HG02571 (cell line): ENCODE measurements around the gene RPAIN.

Experiments used
- ATAC-seq: cut with Tn5 transposase; IDR thresholded peaks from one replicate; pipeline ENCODE4 v1.9.1; 2021; ENCODE audit warnings: mild to moderate bottlenecking, moderate library complexity; ENCODE audit not compliant: unreplicated experiment

Gene RPAIN

DNA sequence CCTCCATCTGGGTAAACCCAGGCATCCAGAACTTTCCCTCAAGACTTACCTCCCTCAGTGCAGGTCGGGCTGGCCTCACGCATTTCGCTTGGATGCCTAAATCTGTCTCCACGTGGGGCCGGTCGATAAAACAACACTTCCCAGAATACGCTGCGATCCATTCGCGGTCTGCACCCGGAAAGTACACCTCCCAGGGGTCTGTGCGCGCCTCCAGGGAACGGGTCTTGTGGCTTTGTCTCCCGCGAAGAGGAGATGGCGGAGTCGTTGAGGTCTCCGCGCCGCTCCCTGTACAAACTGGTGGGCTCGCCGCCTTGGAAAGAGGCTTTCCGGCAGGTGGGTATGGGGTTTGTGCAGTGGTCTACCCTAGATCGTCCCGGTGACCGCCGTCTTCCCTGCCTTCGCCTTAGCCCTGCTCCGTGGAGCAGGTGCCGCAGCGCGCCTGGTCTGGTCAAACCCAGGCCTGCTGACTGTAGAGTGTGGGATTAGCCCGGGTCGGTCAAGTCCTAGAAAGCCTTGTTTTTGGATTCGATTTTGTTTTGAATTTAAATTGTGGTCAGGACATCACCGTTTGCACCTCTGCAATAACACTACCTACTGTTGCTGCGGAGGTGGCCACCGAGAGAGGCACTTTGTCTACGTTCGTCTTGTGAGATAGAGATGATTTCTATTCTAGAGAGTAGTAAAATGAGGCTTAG, at the start of gene RPAIN:
RPAIN (plus strand) TSS at position 224 of the 695 bp plus-strand sequence; CDS start at position 253, 29 bp downstream.
- ATAC-seq, result peak; percentile 65

GRCh38 chr17:5370411-5370810, 49.6 kb upstream of the RPAIN start:
- no peak for ATAC-seq

DNA sequence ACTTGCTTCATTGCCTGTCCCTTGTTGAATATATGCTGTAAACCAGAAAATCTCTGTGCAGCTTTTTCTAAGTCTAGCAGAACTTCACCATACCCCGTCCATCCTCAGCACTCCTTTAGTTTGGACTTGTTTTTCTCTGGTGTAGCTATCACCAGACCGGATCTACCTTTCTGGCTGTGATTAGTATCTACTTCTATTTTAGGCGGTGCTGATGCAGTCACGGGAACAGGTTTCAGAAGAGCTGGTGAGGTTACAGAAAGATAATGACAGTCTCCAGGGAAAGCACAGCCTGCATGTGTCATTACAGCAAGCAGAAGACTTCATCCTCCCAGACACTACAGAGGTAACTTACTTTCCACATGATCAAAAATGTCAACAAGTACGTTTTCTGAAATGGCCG, 46.9 kb upstream of the RPAIN start:
- ATAC-seq, result no peak

DNA sequence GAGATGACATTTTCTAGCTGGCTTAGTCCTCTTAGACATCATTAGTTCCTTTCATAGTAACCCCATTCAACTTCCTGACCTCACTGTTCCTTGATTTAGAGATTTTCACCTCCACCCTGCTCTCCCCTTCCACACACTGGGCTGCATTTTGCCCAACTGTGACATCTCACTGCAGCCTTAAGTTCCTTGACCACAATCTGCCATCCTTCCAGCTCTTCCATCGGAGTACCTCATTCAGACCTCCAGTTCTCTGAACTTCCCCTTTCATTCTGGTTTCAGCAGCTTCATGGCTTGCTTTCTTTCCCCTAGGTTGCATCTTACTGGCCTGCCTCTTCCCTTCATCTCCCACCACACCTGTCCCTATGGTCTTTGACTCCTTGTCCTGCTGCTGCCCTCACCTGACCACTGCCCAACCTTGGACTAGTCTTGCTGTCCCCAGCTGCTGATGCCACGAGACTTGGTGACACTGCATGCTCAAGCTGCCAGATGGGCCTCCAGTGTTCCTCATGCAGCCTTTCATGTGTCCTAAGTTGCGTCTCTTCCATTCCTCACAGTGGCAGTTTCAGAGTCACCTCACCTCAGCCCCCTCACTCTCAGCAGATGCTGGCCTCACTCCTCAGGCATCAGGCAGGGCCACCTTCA, 41.3 kb upstream of the RPAIN start:
- ATAC-seq, result no peak

DNA sequence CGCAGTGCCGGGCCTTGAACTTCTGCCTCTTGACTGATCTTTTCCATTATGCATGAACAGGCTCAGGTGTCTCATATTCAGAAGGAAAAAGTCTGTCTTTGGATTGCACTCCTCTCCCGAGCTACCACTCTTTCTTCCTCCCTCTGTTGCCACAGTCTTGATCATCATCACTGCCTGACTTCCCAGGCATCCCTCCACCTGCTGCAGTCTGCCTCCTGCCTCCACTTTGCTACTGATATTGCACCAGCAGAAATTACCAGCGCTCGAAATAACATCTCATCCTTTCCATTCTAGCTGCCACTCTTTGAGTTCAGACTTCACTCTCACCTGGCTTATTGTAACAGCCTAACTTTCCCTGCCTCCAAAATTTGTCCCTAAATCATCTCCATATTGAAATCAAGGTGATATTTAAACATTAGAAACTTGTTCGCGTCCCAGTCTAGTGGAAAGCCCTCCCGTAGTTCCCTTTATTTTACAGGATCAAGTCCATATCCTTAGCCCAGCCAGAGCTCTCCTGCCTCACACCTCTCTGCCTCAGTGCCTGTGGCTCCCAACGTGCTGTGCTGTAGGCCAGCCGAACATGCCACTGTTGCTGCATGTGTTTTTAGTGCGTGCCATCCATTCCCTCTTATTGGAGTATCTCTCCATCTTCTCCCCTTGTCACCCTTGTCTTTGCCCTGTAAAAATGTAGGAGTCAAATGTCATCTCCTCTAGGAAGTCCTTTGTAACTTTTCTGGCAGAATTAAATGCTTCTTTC, 40.5 kb upstream of the RPAIN start:
- no peak for ATAC-seq

DNA sequence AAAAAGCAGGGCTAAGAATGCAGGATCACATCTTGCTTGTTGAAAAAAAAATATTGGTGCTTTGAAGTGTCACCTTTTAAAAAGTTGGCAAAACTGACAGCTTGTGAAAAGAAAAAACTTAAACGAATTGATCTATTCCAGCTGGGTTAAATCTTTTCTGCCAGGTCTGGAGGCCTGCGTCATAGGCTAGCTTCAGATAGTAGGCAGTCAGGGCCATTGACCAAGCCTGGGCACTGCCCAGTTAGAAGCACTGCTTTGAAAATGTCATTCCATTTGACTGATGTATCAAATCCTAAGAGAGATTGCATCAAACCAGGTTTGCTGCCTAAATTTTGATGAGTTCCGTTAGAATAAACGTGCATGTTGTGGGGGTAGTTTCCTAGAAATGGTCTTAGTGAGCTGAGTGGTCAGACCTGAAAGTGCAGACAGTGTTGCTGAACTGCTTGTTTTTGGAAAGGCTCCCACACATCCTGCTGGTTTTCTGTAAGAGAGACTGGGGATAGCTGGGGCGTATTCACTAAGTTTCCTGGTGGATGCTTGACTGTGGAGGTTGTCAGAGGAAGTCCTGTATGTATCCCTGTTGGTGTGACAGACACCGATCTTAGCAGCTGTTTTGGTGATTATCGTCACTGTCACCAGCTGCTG, 39.4 kb upstream of the RPAIN start:
- ATAC-seq, result no peak

- no peak for ATAC-seq
Observed at GRCh38 chr17:5381542-5381941, 38.4 kb upstream of the RPAIN start.

GRCh38 chr17:5391678-5392077, 28.3 kb upstream of the RPAIN start:
- no peak for ATAC-seq

DNA sequence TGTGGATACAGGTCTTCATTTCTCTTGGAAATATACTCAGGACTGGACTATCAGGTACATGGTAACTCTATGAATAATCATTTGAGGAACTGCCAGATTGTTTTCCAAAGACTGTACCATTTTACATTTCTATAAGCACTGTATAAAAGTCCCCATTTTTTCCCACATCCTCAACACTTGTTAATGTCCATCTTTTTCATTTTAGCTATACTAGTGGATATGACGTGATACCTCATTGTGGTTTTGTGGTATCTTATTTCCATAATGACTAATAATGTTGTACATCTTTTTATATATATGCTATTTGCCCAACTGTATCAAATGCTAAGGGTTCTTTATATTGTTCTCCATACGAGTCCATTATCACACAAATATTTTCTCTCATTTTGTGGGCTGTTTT, 23.4 kb upstream of the RPAIN start:
- no peak for ATAC-seq

DNA sequence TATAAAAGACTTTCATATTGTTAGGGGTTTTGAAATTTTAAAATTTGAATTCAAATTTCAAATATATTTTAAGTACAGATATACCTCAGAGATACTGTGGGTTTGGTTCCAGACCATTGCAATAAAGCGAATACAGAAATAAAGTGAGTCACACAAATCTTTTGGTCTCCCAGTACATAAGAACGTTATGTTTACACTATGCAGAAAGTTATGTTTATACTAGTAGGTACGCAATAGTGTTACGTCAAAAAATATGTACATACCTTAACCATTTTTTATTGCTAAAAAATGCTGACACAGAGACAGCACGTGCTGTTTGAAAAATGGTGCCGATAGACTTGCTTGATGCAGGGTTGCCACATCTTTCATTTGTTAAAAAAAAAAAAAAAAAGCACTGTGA, 20.2 kb upstream of the RPAIN start:
- ATAC-seq, result no peak

- no peak for ATAC-seq
Observed at GRCh38 chr17:5405400-5405799, 14.6 kb upstream of the RPAIN start.

DNA sequence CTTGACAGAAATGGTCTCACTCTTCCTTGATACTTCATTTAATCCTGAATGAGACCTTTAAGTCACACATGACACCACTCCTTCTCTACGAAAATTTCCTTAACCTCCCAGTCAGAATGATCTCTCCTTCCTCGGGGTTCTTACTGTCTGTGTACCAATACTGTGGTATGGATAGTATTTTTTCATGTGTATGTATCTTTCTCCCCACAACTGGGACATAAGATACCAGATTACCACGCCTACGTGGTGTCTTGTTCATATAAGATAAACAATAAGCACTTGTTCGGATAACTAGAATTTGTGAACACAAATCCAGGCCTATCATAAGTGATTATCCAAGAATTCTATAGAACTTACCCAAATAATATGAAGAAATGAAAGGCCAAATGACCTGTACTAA, 11.8 kb upstream of the RPAIN start:
- ATAC-seq, result no peak

DNA sequence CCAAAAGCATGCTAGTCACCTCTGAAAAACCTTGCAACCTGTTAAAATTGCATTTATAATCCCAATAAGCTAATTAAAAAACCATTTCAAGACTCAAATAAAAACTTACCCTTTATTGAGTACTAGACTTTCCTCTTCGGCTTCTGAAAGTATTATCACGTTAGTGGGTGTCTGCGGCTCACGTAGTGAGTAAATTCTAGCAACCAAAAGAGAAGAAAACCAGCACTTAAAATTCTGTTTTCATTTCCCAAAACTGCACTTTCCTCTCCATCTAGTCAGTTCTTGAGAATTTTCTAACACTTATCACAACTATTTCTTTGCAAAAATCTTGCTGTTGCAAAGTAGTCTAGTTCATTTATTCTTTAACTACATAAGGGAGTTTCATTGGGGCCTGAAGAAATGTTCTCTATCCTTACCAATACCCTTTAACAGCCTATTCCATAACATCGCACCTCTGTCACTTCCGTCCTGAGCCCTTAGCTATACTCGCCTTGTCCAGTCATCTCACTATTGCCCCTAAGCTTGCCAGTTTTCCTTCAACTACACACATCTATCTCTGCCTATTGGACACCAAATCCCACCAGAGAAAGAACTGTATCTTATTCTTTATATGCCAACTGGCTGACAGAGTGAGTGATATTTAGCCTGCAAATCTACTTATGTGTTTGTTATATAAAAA, 9.2 kb upstream of the RPAIN start:
- no peak for ATAC-seq

GRCh38 chr17:5413682-5414081, 6.3 kb upstream of the RPAIN start:
- no peak for ATAC-seq

DNA sequence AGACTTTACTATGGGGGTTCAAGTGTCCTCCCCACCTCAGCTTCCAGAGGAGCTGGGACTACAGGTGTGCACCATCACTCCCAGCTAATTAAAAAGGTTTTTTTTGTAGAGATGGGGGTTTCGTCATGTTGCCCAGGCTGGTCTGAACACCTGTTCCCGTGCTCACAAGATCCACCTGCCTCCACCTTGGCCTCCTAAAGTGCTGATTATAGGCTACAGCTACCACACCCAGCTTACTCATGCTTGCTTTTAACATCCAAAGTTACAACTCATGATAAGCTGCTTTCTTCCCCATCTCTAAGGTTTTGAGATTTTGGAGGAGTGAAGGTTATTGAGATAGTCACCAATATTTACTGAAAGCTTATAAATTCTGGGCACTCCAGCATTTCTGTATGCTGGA, 3.1 kb upstream of the RPAIN start:
- no peak for ATAC-seq

- no peak for ATAC-seq
Observed at GRCh38 chr17:5418858-5419355, 1.1 kb upstream of the RPAIN start.

- ATAC-seq, result peak; percentile 88
Observed at GRCh38 chr17:5419356-5419958, 525 bp upstream of the RPAIN start, which contains the start of gene NUP88. NUP88 (minus strand) TSS chr17:5419662; CDS start chr17:5419650, 12 bp downstream.

- ATAC-seq, result no peak
Observed at GRCh38 chr17:5422505-5422904, 2.5 kb downstream of the RPAIN start.

- no peak for ATAC-seq
Observed at GRCh38 chr17:5424909-5425308, 4.9 kb downstream of the RPAIN start.

DNA sequence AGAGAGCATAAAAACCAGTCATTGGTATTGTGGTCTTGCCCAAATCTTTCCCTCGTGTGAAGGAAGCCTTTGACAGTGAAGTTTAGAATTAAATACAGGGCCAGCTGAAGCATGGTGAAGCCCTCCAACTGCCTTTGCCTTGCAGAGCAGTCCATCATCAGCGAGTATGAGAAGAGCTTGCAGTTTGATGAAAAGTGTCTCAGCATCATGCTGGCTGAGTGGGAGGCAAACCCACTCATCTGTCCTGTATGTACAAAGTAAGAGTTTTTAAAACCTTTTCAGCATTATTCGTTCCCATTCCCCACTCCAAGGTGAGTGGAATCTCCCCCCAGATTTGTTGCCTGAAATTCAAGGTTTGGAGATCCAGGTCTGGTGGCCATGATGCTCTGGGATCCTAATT, 5.8 kb downstream of the RPAIN start:
- no peak for ATAC-seq
